Ascending aorta (tissue), 2 donors: Measurements from ENCODE around the gene RNF213. TPM values are rescaled to one million over a fixed set of nuclear protein-coding genes. Genes with fewer than 3 reads are reported as not detected.
A peak's percentile ranks its signal among the peaks of the same experiment; 100 is the strongest.

Experiments used
- DNase-seq, 2 donors: peaks; one replicate each; pipeline ENCODE4 v3.0.0-alpha.2; 2019; ENCODE audit warnings: low spot score in 2 of 2
- H3K27ac ChIP-seq, 2 donors: fragments of 200-600 bp; sonication (generic); one replicate each; pipeline ENCODE4 v1.5.1; 2016 to 2017; ENCODE audit warnings: mild to moderate bottlenecking in 1 of 2
- H3K27me3 ChIP-seq: fragments of 200-600 bp; sonication (generic); one replicate; pipeline ENCODE4 v1.5.1; 2017
- H3K36me3 ChIP-seq, 2 donors: fragments of 200-600 bp; sonication (generic); one replicate each; pipeline ENCODE4 v1.5.1; 2016
- H3K4me1 ChIP-seq, 2 donors: fragments of 200-600 bp; sonication (generic); one replicate each; pipeline ENCODE4 v1.5.1; 2016 to 2017; ENCODE audit warnings: mild to moderate bottlenecking in 1 of 2
- H3K4me3 ChIP-seq, 2 donors: fragments of 200-600 bp; sonication (generic); one replicate each; pipeline ENCODE4 v1.5.1; 2016 to 2017; ENCODE audit warnings: mild to moderate bottlenecking in 1 of 2
- H3K9me3 ChIP-seq, 2 donors: fragments of 200-600 bp; sonication (generic); one replicate each; pipeline ENCODE4 v1.5.1; 2016
- CTCF ChIP-seq, 3 experiments: fragments of 200-600 bp in 2 of 3; fragments of 450-650 bp in 1 of 3; sonication (generic) in 2 of 3; IDR thresholded peaks; one replicate each; pipeline ENCODE4 v1.5.1; 2016 to 2019; ENCODE audit warnings: antibody characterized with exemption in 3 of 3, mild to moderate bottlenecking in 1 of 3, moderate library complexity in 1 of 3
- intact Hi-C: fragments of 100-400 bp; cut with DNase I; formaldehyde crosslinking; loops from one replicate; pipeline ENCODE4 v1.15.1; 2023
- total RNA-seq: library from RNA; depleted of rRNA; stranded (reverse); fragments of >200 nt; gene quantifications from one replicate; pipeline ENCODE4 v1.1.0, GENCODE V29; 2016

The RNF213 gene
- 155 TPM for total RNA-seq

GRCh38 chr17:80260791-80261158 is at the start of gene RNF213:
Gene RNF213, plus strand, starts transcription at chr17:80260852. Its CDS starts 2,830 bp downstream, at chr17:80263682.
- H3K36me3 ChIP-seq: peaks cover 6 to 9% of the 10 kb centered on the region in 2 donors
- intact Hi-C loops: loop anchor here (2.0 to 5.0 kb wide), 4 partner anchors 18 to 158 kb away; partner anchors contain the start of genes EIF4A3, GAA, SGSH and SLC26A11
- H3K4me3 ChIP-seq: peak within 1 kb of the TSS; percentile 96 to 99
- peak in 1 of 2 donors; percentile 73 for DNase-seq
- H3K27ac ChIP-seq: peak within 1 kb of the TSS; percentile 97
- H3K9me3 ChIP-seq: no peaks in the 10 kb centered on the region
- peaks cover 15 to 28% of the 10 kb centered on the region in 2 donors for H3K4me1 ChIP-seq
- TF ChIP-seq CTCF (IDR thresholded peaks at IDR 0.05): no peak
- no peaks in the 10 kb centered on the region for H3K27me3 ChIP-seq

- no peak for DNase-seq
- TF ChIP-seq CTCF (IDR thresholded peaks at IDR 0.05): no peak
- Histone ChIP-seq H3K36me3 (peaks cover 30 to 74% of the 10 kb centered on the region in 2 donors), H3K4me1 (no peaks in the 10 kb centered on the region), H3K27me3 (no peaks in the 10 kb centered on the region), H3K4me3 (no peak overlapping the region), H3K9me3 (no peaks in the 10 kb centered on the region), H3K27ac (no peak overlapping the region)
- intact Hi-C loops: no loop called here
Measured at GRCh38 chr17:80212109-80212508, 48.5 kb upstream of the RNF213 start.

DNA sequence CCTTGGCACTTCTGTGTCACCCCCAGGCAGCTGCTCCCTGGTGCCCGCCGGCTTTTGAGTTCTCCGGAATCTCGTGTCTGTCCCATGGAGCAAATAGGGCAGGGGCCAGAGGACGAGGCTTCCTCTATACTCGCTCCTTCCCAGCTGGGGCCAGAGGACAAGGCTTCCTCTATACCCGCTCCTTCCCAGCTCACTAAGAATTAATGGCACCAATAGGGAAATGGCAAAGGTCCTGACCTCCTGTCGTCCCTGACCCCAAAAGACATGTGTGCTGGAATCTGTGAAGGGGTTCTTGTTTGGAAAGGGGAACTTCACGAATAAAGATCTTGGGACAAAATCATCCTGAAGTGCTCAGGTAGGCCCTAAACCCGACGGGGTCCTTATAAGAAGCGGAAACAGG is 48.1 kb upstream of the RNF213 start:
- peaks cover 30 to 74% of the 10 kb centered on the region in 2 donors for H3K36me3 ChIP-seq
- no peaks in the 10 kb centered on the region for H3K27me3 ChIP-seq
- no peak for DNase-seq
- TF ChIP-seq CTCF (IDR thresholded peaks at IDR 0.05): no peak
- H3K4me3 ChIP-seq: no peak overlapping the region
- H3K27ac ChIP-seq: no peak overlapping the region
- no peaks in the 10 kb centered on the region for H3K9me3 ChIP-seq
- intact Hi-C loops: no loop called here
- H3K4me1 ChIP-seq: no peaks in the 10 kb centered on the region

DNA sequence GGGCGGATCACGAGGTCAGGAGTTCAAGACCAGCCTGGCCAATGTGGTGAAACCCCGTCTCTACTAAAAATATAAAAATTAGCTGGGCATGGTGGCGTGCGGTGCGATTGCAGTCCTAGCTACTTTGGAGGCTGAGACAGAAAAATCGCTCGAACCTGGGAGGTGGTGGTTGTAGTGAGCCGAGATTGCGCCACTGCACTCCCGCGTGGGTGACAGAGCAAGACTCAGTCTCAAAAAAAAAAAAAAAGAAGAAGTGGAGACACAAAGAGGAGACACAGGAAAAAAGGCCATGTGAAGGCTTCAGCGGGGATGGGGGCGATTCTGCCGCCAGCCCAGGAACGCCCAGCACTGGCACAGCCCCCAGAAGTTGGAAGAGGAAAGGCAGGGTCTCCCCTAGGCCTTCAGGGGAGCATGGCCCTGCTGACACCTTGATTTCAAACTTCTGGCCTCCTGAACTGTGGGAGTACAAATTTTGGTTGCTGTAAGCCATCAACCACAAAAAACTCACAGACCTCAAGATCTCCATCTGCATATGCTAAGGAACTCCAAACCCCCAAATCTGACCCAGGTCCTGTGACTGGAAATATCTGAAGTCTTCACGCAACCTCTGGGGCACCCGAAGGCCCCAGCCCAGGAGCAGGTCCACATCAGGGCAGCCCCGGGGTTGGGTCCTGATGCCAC is 47.5 kb upstream of the RNF213 start:
- Histone ChIP-seq H3K4me1 (no peaks in the 10 kb centered on the region), H3K36me3 (peaks cover 30 to 74% of the 10 kb centered on the region in 2 donors), H3K27me3 (no peaks in the 10 kb centered on the region), H3K9me3 (no peaks in the 10 kb centered on the region), H3K27ac (no peak overlapping the region), H3K4me3 (no peak overlapping the region)
- DNase-seq: no peak
- intact Hi-C loops: no loop called here
- TF ChIP-seq CTCF (IDR thresholded peaks at IDR 0.05): no peak

- Histone ChIP-seq H3K4me3 (no peak overlapping the region), H3K4me1 (no peaks in the 10 kb centered on the region), H3K9me3 (no peaks in the 10 kb centered on the region), H3K27ac (no peak overlapping the region), H3K27me3 (no peaks in the 10 kb centered on the region), H3K36me3 (peaks cover 30 to 73% of the 10 kb centered on the region in 2 donors)
- no peak for DNase-seq
- intact Hi-C loops: no loop called here
- no peak for TF ChIP-seq CTCF (IDR thresholded peaks at IDR 0.05)
Measured at GRCh38 chr17:80213643-80213975, 47.0 kb upstream of the RNF213 start.
